Activated T-cell treated with anti-CD3 and anti-CD28 coated beads for 4 hours (primary cell): ENCODE data around the gene PTPN22.
"Not testable (repeated sequence)": the region's sequence is repeated elsewhere in the genome, so short reads cannot be mapped to it uniquely, and the experiment has no call there.

Experiments
- DNase-seq: peaks from one replicate; pipeline ENCODE4 v3.0.0-alpha.2; 2020

The PTPN22 gene

GRCh38 chr1:113886417-113887401 lies 15.2 kb upstream of the PTPN22 start:
- DNase-seq = no peak

- no peak for DNase-seq
These were observed 10.1 kb upstream of the PTPN22 start for GRCh38 chr1:113881661-113882060.

- no peak for DNase-seq
These were observed 8.2 kb upstream of the PTPN22 start for GRCh38 chr1:113879739-113880038.

GRCh38 chr1:113876176-113876575 lies 4.7 kb upstream of the PTPN22 start:
- no peak for DNase-seq

GRCh38 chr1:113875714-113876113 lies 4.2 kb upstream of the PTPN22 start:
- no peak for DNase-seq

- DNase-seq = no peak
These were observed 2.7 kb upstream of the PTPN22 start for GRCh38 chr1:113874012-113874879.

GRCh38 chr1:113872219-113872935 lies 865 bp upstream of the PTPN22 start:
- DNase-seq = no peak

GRCh38 chr1:113870778-113871177 lies 734 bp downstream of the PTPN22 start:
- DNase-seq = no peak

GRCh38 chr1:113868387-113869083 lies 3.0 kb downstream of the PTPN22 start:
- DNase-seq = no peak

GRCh38 chr1:113861641-113862040 lies 9.9 kb downstream of the PTPN22 start:
- no peak for DNase-seq

GRCh38 chr1:113860891-113861290 lies 10.6 kb downstream of the PTPN22 start:
- DNase-seq = no peak

GRCh38 chr1:113859478-113860175 lies 11.9 kb downstream of the PTPN22 start:
- no peak for DNase-seq

- no peak for DNase-seq
These were observed 12.5 kb downstream of the PTPN22 start for GRCh38 chr1:113858982-113859381.

GRCh38 chr1:113858418-113858817 lies 13.1 kb downstream of the PTPN22 start:
- no peak for DNase-seq

- no peak for DNase-seq
These were observed 13.7 kb downstream of the PTPN22 start for GRCh38 chr1:113857776-113858175.

GRCh38 chr1:113856401-113856790 lies 15.1 kb downstream of the PTPN22 start:
- no peak for DNase-seq

GRCh38 chr1:113855630-113856400 lies 15.7 kb downstream of the PTPN22 start:
- no peak for DNase-seq

GRCh38 chr1:113854234-113854633 lies 17.3 kb downstream of the PTPN22 start:
- no peak for DNase-seq

GRCh38 chr1:113852694-113853093 lies 18.8 kb downstream of the PTPN22 start:
- DNase-seq = not testable (repeated sequence)

- no peak for DNase-seq
These were observed 21.2 kb downstream of the PTPN22 start for GRCh38 chr1:113850127-113850796.

GRCh38 chr1:113849072-113849471 lies 22.4 kb downstream of the PTPN22 start:
- no peak for DNase-seq
